Measurements from ENCODE around the gene CCDC17.

The CCDC17 gene

DNA sequence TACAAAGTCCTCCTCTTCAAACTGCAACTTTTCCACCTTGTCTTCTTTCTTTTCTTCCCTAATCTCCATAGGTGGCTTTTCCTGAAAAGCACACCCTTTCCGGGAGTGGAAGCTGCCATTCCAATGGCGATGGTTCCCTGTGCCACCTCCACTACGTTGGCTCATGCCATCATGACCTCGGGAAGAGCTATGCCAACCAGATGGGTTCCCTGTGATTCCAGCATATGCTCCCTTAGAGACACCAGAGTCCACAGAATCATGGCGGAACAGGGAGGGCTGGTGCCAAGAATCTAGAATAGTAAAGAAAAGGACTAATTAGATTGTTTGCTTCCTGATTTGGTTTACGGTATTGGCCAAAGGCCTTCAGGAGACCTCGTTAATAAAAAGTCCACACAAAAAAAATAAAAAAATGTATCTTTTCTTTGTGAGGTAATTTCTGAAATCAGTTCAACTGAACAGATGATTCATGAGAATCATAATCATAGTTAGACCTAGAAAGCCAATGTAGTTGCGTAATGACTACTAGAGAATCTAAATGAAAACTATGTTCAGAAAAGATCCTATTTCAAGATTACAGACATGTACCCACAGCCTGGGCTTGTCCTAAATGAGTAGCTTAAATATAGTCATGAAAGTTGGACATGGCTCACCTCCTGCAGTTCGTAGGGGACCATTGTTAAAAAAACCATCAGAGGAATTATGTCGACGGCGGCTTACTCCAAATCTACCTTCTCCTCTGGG lies 30.9 kb upstream of the CCDC17 start:
- no peak for ATAC-seq (ENCODE audit: insufficient read depth, low read depth)
- peaks cover 99% of the 10 kb centered on the region for H3K36me3 ChIP-seq (ENCODE audit: insufficient read depth, low read length)
- no peak overlapping the region for H3K4me3 ChIP-seq (ENCODE audit: low read depth in 1 of 2, low read length in 2 of 2)
- H3K27me3 ChIP-seq (ENCODE audit: insufficient read depth, low read length, poor library complexity) = no peaks in the 10 kb centered on the region
- no peaks in the 10 kb centered on the region for H3K9me3 ChIP-seq (ENCODE audit: insufficient read depth, low read length, severe bottlenecking)
- no peak overlapping the region for H3K4me2 ChIP-seq (ENCODE audit: insufficient read depth, low read length)
- no peaks in the 10 kb centered on the region for H3K4me1 ChIP-seq (ENCODE audit: insufficient read depth, low read length)
- no peak for DNase-seq
- TF ChIP-seq EZH2 (IDR thresholded peaks at IDR 0.05; ENCODE audit: borderline replicate concordance, low read depth, low read length, severe bottlenecking) = no peak
- TF ChIP-seq, protein P1, sequence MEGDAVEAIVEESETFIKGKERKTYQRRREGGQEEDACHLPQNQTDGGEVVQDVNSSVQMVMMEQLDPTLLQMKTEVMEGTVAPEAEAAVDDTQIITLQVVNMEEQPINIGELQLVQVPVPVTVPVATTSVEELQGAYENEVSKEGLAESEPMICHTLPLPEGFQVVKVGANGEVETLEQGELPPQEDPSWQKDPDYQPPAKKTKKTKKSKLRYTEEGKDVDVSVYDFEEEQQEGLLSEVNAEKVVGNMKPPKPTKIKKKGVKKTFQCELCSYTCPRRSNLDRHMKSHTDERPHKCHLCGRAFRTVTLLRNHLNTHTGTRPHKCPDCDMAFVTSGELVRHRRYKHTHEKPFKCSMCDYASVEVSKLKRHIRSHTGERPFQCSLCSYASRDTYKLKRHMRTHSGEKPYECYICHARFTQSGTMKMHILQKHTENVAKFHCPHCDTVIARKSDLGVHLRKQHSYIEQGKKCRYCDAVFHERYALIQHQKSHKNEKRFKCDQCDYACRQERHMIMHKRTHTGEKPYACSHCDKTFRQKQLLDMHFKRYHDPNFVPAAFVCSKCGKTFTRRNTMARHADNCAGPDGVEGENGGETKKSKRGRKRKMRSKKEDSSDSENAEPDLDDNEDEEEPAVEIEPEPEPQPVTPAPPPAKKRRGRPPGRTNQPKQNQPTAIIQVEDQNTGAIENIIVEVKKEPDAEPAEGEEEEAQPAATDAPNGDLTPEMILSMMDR (IDR thresholded peaks at IDR 0.05; ENCODE audit: borderline replicate concordance, extremely low read depth, low read length, poor library complexity, severe bottlenecking) = no peak
- H2AFZ ChIP-seq (ENCODE audit: low read depth, low read length) = no peak overlapping the region
- H3K27ac ChIP-seq (ENCODE audit: low read length) = no peak overlapping the region
- H3K79me2 ChIP-seq (ENCODE audit: insufficient read depth, low read length) = peaks cover 57% of the 10 kb centered on the region
- H4K20me1 ChIP-seq (ENCODE audit: insufficient read depth, low read length) = peaks cover 16% of the 10 kb centered on the region; the same call in 1 of the 2 replicates
- no peak overlapping the region for H3K9ac ChIP-seq (ENCODE audit: low read depth, low read length)

DNA sequence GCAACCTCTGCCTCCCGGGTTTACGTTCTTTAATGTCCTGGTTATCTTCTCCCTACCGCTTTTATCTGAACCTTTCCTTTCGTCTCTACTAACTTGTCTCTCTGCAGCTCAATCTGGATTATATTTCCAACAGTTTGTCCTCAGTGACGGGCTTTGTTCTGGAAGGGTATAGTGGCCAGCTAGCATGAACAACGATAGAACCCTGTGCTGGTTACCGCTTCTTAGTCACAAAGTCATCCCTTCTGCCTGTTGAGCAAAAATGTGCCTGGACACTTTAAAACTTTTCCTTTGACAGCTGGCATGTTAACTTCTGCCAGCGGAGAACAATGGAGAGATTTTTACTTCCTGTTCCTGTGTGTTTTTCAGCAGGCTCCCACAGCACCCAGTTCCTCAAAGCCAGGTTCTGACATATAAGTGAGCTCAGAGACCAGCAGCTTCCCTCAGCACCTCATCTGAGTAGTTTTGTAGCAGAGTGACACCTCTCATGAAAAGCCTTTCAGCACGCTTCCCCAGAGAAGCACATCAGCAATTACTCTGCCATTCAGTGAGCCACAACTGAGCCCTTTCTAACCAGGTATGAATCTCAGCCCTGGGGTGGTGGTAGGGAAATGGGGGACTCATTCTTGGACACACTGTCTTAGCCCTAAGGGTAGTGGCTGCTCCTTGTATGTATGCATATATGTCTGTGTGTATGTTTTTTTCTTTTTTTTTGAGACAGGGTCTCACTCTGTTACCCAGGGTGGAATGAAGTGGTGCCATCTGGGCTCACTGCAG lies 23.6 kb upstream of the CCDC17 start:
- Histone ChIP-seq H3K9ac (ENCODE audit: low read depth, low read length) (no peak overlapping the region), H3K36me3 (ENCODE audit: insufficient read depth, low read length) (peaks cover 91% of the 10 kb centered on the region)
- ATAC-seq (ENCODE audit: insufficient read depth, low read depth) = no peak

DNA sequence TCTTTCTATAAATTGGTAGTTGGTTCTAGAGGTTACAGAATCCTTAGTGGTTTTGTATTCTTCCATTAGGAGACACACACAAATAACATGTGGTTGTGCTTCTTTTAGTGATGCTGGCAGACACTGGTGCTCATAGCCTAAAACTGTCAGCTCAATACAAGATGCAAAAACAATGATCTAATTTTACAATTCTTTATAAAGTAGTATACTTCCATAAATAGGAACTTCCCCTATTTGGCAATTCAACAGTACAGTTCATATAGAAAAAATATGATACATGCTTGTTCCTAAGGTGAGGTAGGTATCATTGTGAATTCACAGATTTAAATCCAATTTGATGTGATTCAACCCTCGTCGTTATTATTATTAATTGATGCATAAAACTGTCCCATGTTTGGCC lies 20.8 kb upstream of the CCDC17 start:
- H3K4me2 ChIP-seq (ENCODE audit: insufficient read depth, low read length) = no peak overlapping the region
- ATAC-seq (ENCODE audit: insufficient read depth, low read depth) (no peak), DNase-seq (no peak)
- TF ChIP-seq, protein P1 (IDR thresholded peaks at IDR 0.05; ENCODE audit: borderline replicate concordance, extremely low read depth, low read length, poor library complexity, severe bottlenecking) = no peak
- TF ChIP-seq EZH2 (IDR thresholded peaks at IDR 0.05; ENCODE audit: borderline replicate concordance, low read depth, low read length, severe bottlenecking) = no peak
- H3K27ac ChIP-seq (ENCODE audit: low read length) = no peak overlapping the region
- H3K9ac ChIP-seq (ENCODE audit: low read depth, low read length) = no peak overlapping the region
- no peaks in the 10 kb centered on the region for H3K4me1 ChIP-seq (ENCODE audit: insufficient read depth, low read length)
- no peaks in the 10 kb centered on the region for H3K27me3 ChIP-seq (ENCODE audit: insufficient read depth, low read length, poor library complexity)
- H3K36me3 ChIP-seq (ENCODE audit: insufficient read depth, low read length) = peaks cover 87% of the 10 kb centered on the region
- no peak overlapping the region for H2AFZ ChIP-seq (ENCODE audit: low read depth, low read length)
- peaks cover 20% of the 10 kb centered on the region for H3K79me2 ChIP-seq (ENCODE audit: insufficient read depth, low read length)
- no peaks in the 10 kb centered on the region for H3K9me3 ChIP-seq (ENCODE audit: insufficient read depth, low read length, severe bottlenecking)
- no peaks in the 10 kb centered on the region; the same call in 1 of the 2 replicates for H4K20me1 ChIP-seq (ENCODE audit: insufficient read depth, low read length)
- no peak overlapping the region for H3K4me3 ChIP-seq (ENCODE audit: low read depth in 1 of 2, low read length in 2 of 2)

More for the DNA sequence above, 23.6 kb upstream of the CCDC17 start:
- Histone ChIP-seq H4K20me1 (ENCODE audit: insufficient read depth, low read length) (no peaks in the 10 kb centered on the region; the same call in 1 of the 2 replicates), H3K4me2 (ENCODE audit: insufficient read depth, low read length) (no peak overlapping the region), H3K4me1 (ENCODE audit: insufficient read depth, low read length) (no peaks in the 10 kb centered on the region), H3K27ac (ENCODE audit: low read length) (no peak overlapping the region), H3K27me3 (ENCODE audit: insufficient read depth, low read length, poor library complexity) (no peaks in the 10 kb centered on the region), H2AFZ (ENCODE audit: low read depth, low read length) (no peak overlapping the region), H3K79me2 (ENCODE audit: insufficient read depth, low read length) (peaks cover 42% of the 10 kb centered on the region), H3K4me3 (ENCODE audit: low read depth in 1 of 2, low read length in 2 of 2) (no peak overlapping the region), H3K9me3 (ENCODE audit: insufficient read depth, low read length, severe bottlenecking) (no peaks in the 10 kb centered on the region)
- TF ChIP-seq, protein P1 (IDR thresholded peaks at IDR 0.05; ENCODE audit: borderline replicate concordance, extremely low read depth, low read length, poor library complexity, severe bottlenecking) = no peak
- no peak for TF ChIP-seq EZH2 (IDR thresholded peaks at IDR 0.05; ENCODE audit: borderline replicate concordance, low read depth, low read length, severe bottlenecking)
- no peak for DNase-seq

Measured in DND-41 (cell line).